GM19240 (cell line): ENCODE data around the gene SLC9A9.
"Not testable (repeated sequence)": the region's sequence is repeated elsewhere in the genome, so short reads cannot be mapped to it uniquely, and the experiment has no call there.

Source experiments
- DNase-seq: peaks from one replicate; pipeline ENCODE4 v3.0.0; 2011; ENCODE audit warnings: low spot score; ENCODE audit not compliant: insufficient read length

Gene SLC9A9

DNA sequence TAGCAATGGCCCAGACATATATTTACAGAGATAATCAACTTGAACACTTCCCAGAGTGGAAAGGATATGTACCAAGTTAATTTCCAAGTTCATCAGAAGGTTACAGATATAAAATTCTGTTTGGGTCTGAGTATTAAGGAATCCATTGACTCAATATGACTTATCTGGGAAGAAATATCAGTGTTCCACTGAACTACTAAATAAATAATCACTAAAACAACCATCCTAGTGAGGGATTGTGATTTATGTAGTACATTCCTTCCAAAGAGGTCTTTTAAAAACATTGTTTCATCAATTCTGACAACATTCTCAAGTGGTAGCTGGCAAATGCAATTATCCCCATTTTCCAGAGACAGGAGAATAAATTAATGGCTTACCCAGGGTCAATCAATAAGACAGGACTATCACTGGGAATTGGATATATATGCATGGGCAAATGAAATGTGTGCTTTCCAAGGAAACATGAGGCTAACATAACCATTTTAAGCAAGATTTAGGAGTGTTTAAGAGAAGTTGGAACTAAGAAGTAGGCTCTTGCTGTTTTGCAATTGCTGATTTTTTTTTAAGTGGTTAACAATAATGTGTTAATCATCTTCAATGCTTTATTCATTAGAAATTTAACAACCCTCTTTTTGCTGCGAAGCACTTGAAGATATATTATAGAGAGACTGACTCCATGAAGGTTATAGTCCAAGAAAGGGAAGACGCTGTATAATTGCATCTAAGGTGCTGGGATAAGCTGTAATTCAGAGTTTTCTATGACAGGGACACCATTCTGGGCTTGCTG is 37.9 kb downstream of the SLC9A9 start:
- no peak for DNase-seq

DNA sequence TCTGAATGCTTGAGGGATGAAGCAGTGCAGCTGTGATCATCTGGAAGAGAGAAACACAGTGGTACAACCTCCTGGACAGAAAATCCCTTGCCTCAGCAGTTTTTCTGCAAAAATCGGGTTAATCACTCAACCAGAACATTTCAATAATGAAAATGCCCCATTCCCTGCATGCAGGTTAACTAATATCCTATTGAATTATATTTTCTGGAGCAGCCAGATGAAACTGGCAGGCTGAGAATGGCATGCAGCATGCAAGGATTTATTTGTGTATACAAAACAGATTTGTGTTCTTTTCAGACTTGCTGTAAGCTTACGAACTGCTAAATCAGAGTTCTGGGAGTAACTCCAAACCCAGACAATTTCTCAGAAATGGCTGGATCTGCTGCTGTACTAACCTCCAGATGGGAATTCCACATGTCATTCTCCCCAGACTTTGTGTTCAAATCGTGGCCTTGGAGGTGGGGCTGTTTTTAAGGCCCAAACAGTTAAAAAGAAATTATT is 39.1 kb downstream of the SLC9A9 start:
- DNase-seq: no peak

DNA sequence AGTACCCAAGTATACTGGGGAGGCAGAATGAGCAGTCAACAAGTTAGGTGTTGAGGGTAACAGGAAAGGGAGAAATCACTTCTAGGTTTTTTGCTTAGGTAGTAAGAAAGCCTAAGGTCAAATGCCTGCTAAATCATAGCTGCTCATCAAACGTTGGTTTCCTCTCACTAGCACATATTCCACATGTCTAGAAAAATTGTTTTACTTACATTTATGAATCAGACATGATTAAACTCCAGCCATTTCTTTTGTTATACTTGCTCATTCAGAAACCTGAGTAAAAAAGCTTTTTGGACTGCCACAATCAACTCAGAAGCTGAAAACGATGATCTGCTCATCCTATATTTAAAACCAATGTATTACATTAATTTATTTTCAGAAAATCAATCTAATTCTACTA is 40.2 kb downstream of the SLC9A9 start:
- no peak for DNase-seq

DNA sequence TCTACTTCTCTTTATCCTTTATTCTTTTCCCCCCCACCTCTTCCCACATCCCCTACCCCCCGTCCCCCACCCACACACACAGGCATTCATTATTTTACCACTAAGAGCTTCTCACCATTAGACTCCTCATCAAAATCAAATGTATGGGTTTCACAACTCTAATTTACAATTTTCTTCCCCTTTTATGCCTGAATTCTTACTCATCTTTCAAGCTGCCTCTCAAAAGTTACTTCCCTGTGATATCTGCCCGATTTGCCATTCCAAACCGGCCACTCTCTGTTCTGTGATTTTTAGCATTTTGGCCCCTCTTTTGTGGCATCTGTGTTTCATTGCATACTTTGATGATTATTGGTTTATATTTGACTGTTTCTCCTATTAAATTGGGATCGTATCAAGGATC is 42.2 kb downstream of the SLC9A9 start:
- DNase-seq: no peak

DNA sequence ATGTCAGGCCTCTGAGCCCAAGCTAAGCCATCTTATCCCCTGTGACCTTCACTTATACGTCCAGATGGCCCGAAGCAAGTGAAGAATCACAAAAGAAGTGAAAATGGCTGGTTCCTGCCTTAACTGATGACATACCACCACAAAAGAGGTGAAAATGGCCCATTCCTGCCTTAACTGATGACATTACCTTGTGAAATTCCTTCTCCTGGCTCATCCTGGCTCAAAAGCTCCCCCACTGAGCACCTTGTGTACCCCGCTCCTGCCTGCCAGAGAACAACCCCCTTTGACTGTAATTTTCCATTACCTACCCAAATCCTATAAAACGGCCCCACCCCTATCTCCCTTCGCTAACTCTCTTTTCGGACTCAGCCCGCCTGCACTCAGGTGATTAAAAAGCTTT is 42.8 kb downstream of the SLC9A9 start:
- not testable (repeated sequence) for DNase-seq

DNA sequence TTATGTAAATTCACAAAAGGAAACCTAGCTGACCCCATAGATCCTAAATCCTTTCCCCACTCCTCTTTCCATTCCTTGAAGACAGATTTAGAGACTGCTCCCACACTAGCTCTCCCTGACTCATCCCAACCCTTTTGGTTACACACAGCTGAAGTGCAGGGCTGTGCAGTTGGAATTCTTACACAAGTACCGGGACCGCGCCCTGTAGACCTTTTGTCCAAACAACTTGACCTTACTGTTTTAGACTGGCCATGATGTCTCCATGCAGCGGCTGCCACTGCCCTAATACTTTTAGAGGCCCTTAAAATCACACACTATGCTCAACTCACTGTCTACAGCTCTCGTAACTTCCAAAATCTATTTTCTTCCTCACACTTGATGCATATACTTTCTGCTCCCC is 47.2 kb downstream of the SLC9A9 start:
- not testable (repeated sequence) for DNase-seq

DNA sequence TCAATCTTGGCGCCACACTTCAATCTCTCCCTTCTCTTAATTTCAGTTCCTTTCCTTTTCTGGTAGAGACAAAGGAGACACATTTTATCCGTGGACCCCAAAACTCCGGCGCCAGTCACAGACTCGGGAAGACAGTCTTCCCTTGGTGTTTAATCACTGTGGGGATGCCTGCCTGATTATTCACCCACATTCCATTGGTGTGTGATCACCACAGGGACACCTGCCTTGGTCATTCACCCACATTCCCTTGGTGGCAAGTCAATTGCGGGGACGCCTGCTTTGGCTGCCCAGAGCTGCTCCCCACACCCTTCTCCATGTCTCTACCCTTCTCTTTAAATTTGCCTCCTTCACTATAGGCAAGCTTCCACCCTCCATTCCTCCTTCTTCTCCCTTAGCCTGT is 50.1 kb downstream of the SLC9A9 start:
- DNase-seq: not testable (repeated sequence)

DNA sequence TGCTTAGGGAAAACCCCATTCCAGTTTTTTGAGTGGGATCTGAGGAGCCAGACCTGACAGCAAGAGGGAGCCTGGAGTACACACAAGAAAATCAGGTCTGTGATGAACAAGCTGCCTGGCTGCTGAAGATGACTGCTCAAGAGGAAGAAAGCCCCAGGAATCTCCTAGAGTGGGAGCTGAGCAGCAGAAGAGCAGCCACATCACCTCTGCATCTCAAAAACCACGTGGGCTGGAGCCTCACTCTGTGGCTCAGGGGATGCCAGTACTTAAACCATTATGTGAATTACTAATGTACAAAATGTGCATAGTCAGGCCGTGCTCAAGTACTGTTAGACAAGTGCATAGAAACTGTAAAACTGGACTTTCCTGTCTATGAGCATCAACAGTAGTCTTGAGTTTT is 52.4 kb downstream of the SLC9A9 start:
- DNase-seq: no peak

DNA sequence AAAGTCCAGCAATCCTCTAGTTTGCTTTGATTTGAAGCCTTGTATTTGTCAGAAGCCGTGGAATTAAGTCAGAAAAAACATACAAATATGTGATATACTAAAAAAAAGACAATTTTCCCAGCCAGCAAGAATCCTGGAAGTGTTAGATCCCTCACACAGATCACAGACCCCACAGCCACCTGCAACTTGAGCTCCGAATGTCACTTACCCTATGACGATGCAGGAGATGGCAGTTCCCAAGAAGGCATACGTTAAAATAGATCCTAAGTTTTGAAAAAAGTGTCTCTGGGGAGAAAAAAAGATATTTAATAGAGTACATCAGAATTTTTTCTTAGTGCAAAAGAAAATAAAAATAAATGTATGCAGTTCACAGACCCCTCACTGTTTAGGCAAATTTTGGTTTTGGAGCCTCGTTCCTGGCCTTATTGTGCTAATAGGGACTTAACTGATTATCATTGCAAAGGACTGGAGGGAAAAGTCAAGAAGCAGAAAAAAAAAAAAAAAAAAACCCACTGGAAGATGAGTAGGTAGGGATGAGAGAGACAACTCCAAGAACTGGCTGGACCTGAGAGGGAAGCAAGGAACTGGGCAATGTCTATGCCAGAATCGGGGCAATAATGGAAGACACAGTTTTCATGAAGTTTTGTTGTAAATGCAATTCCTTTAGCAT is 53.3 kb downstream of the SLC9A9 start:
- DNase-seq: no peak

DNA sequence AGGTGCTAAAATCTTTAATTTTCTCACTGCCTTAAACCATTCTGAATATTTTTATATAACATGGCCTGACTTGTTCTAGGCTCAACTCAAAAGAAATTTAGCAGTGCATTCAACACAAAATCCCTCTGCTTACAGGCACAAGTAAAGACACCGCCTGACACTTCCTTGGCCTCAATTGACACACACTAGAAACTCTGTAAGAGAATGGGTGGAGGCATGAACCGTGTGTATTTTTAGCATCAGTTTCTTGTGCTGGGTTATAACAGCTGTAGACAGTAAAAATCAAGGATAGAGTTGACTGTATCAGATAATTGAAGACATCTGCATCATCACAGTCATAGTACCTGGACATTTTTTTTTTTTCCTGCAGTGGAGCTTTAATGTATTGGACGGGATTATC is 54.3 kb downstream of the SLC9A9 start:
- DNase-seq: no peak

DNA sequence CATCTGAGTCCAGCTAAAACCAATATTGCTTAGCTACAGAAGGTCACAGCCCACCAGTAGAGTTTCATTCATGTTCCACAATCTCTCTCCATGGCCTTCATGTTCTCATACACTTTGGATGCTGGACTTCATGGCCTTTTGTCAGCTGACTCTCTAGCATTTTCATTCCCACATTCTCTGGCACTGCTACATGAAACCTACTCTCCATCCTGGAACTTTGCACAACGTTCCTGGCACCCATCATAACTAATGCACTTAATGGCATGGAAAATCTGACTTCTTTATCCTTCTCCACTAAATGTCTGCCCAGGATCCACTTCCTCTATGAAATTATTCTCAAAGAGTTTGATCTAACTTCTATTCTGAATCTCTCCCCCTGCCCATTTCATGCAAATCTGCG is 56.9 kb downstream of the SLC9A9 start:
- DNase-seq: no peak

DNA sequence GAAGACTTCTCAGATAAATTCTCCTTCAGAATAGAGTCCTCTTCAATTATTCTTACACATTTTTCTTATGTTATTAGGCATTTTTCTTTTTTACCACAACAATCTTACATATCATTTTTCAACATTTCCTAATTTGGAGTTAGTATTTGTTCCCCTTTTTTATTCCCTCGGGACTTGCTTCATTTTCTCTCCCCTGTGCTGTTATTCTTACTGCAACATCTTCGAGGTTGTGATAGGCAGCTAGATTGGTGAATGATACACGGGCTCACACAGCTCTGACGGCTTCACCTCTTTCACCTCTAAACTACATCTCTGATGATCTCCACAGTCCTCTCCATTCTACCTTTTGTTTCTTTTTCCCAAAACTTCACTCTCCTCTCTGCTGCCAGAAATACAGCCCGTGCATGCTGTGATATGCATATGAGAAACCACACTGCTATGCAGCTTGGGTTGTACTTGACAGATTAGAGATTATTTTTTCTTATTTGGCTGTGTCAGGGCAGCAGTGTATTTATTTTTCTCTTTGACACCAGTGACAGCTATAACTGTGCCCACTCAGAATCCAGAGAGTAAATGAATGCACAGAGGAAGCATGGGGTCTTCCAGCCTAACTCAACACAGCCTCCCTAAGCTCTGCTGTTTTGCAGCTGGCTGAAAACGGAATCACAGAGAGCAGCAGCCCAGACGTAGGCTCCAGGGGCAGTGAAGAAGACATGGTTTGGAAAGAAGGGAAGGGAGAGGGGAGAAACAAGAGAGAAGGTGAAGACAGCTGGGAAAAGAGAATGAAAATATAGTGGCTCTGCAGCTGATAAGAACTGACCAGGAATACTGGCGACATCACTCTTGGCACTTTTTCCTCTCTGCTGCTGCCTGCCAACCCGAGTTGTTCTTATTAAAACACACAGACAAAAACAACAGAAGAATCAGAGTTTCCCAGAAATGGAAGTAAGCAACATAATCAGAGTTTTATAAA is 61.8 kb downstream of the SLC9A9 start:
- no peak for DNase-seq

DNA sequence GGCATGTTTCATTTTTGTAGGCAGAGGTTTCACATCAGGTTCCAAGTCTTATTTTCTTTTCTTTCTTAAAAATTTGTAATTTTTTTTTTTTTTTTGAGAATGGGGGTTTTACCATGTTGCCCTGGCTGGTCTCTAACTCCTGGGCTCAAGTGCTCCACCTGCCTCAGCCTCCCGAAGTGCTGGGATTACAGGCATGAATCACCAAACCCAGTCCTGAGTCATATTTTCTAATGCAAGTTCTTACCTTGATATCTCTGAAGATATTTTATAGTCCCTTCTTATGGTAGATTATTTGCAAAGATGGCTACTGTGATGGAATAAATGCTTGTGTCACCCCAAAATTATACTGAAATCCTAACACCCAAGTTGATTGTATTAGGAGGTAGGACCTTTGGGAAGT is 63.8 kb downstream of the SLC9A9 start:
- no peak for DNase-seq

DNA sequence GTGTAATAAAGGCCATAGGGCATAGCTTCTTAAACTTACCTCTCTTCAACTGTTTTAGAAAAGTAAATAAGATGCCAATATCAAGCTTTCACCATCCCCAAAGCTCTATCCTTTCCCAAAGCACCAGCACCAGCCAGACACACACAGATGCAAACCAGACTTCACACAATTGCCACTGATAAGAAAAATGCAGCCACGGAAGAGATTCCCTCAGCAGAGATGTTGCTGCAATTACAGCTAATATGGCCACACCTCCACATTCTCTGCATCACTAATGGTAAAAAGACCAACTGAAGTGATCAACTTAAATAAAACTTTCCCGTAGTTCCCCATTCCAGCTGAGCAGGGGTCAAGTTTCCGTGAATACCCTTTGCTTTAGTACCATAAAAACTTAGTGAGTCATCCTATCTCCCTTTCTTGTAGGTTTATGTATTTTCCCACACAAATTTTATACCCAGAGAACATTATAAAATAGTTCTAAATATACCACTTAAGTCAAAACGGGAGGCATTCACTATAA is 64.4 kb downstream of the SLC9A9 start:
- DNase-seq: no peak

DNA sequence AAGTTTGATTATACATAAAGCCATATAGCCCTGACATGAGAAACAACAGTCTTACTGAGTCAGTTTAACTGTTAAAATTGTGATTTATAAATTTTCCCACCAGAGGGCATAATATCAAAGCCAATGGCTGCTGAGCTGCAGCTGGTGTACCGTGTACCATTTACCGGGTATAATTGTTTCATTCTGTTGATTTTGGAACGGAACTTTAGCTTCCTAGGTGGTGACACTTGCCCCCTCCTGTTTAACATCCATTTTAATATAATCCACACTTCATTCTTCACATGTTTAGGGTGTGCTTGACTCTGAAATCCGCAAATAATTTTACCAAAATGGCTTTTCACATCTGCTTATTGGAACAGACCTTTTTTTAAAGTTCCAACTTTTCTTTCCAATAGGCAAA is 72.8 kb downstream of the SLC9A9 start:
- peak; percentile 31 for DNase-seq

DNA sequence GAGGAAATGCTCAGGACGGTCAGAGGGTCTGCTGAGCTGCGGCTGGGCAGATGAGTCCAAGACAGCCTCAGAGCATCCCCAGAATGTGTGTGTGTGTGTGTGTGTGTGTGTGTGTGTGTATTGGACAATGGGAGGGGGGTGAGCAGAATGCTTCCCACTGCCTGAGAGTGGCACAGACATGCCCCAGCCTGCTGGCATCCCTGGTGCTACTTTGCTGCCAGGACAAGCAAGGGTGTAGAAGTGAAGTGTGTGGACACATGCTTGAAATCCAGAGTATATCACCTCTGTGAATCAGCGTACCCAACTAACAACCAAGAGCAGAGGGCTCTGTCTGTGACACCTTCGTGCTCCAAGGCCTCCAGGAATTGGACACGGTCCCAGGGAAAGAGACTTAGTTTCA is 76.3 kb downstream of the SLC9A9 start:
- DNase-seq: no peak

DNA sequence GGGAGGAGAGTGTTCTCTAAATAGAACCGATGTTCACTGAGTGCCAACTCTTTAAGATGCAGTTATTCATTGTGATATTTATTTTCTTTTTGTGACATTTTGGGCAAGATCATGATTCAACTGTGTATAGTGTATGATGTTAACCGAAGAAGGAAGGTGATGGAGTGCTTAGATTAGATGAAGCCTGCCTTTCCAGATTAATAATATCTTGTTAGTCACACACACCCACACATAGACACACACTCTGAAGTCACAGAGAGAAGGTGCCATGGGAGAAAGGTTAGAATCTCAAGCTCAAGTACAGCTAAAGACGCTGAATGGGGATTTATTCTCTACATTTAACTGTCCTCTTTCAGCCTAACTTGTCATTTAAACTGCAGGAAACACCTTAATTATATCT is 77.0 kb downstream of the SLC9A9 start:
- no peak for DNase-seq

DNA sequence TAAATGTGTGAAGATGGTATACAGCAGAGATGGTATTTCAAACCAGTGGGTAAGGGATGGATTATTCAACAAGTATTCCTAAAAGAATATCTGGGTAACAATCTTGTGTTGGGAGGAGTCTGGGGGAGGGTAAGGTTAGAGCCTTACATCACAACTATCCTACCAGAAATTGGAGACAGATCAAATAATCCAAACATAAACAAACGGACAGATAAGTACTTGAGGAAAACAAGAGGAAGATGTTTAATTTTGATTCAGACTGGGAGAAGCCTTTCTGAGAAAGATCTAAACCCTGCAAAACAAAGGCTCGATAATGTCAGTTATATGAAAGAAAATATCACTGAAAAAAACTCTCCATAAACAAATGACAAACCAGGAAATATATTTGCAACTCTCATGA is 77.9 kb downstream of the SLC9A9 start:
- no peak for DNase-seq

DNA sequence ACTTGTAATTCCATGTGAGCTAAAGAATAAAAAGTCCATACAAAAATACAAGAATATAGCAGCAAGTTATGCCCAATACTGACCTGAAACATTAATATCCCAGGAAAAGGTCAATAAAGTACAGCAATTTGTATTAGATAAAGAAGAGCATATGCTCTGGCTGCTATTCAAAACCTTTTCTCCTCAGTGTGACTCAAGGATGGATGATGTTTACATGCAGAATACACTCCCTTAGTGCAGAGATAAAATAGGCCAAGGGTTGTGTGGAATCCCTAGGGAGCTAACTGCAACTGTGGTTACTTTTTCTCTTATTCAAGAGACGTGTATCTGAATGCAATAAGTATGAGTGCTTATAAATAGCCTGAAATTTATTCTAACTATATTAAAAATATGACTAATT is 78.7 kb downstream of the SLC9A9 start:
- DNase-seq: no peak

DNA sequence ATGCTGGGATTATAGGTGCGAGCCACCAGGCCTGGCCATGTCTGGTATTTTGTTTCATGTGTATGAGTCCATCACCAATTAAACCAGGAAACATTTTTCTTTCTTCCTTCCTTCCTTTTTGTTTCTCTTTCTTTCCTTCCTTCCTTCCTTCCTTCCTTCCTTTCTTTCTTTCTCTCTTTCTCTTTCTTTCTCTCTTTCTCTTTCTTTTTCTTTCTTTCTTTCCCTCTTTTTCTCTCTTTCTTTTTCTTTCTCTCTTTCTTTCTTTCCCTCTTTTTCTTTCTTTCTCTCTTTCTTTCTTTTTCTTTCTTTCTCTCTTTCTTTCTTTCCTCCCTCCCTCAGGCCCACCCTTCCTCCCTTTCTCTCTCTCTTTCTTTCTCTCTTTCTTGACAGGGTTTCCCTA is 83.4 kb downstream of the SLC9A9 start:
- DNase-seq: no peak

DNA sequence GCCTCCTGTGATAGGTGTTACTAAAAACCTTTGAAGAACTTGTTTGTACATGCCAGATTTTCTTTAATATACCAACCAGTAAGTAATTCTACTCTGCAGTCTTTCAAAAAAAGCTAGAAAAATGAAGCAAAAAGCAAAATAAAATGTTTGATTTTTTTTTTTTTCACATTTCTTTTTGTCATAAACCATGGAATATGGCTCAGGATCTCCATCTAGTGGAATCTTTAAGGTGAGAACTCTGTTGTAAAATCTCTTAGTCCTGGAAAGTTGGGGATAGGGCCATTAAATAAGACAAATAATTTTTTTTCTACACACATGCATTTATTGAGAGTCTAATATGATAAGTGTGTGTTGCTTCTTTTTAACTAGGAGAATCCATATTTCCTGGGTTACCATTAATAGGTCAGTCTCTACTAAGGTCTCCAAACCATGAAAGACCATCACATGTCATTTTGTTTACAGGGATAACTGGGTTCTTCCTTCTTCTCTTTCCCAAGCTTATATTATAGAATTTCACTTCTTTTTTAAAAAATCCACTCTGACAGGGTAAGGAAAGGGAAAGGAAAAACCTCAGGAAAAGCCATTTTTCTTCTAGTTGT is 84.6 kb downstream of the SLC9A9 start:
- DNase-seq: no peak
